PC-9 (cell line): ENCODE results near the gene PRDM16. TPM values are rescaled to one million over a fixed set of nuclear protein-coding genes. Genes with fewer than 3 reads are reported as not detected.

Experiments
- BruUV-seq: library from RNA; stranded (reverse); fragments of 400-500 nt; replicated peaks from 2 replicates; lab custom pipeline; 2021; lab: Mats Ljungman, UMichigan
- CTCF ChIA-PET: fragments of 300-600 bp; sonication (Branson Sonifier 250); formaldehyde crosslinking; loops from one replicate; lab custom pipeline; 2022; ENCODE audit warnings: antibody characterized with exemption; lab: Charles Lee
- POLR2A ChIA-PET: fragments of 300-600 bp; sonication (Branson Sonifier 250); formaldehyde crosslinking; loops from one replicate; lab custom pipeline; 2022; ENCODE audit warnings: antibody characterized with exemption; ENCODE audit not compliant: unreplicated experiment; lab: Charles Lee
- DNase-seq, 2 experiments: peaks; one replicate each; pipeline versions ENCODE4 v3.0.0 to v3.0.0-alpha.2; 2015 to 2022; ENCODE audit warnings: mixed read lengths in 1 of 2
- H2AFZ ChIP-seq: fragments of 200-600 bp; sonication (generic); 2 replicates; pipeline ENCODE4 v1.8.1; 2017; ENCODE audit warnings: antibody characterized with exemption
- H3F3A ChIP-seq: fragments of 200-600 bp; sonication (generic); 2 replicates; pipeline ENCODE4 v1.8.1; 2017; ENCODE audit warnings: antibody characterized with exemption, mild to moderate bottlenecking, low read depth; ENCODE audit not compliant: insufficient read depth
- H3K27ac ChIP-seq: fragments of 200-600 bp; sonication (generic); 2 replicates; pipeline ENCODE4 v1.6.1; 2016; ENCODE audit warnings: mixed run types
- H3K27me3 ChIP-seq: fragments of 200-600 bp; sonication (generic); 2 replicates; pipeline ENCODE4 v1.6.1; 2016; ENCODE audit warnings: low read depth, mixed run types; ENCODE audit not compliant: insufficient read depth
- H3K36me3 ChIP-seq: fragments of 200-600 bp; sonication (generic); 2 replicates; pipeline ENCODE4 v1.6.1; 2016; ENCODE audit warnings: low read depth, mixed run types
- H3K4me1 ChIP-seq: fragments of 200-600 bp; sonication (generic); replicated peaks from 2 replicates; pipeline ENCODE4 v1.6.1; 2016; ENCODE audit warnings: mixed run types; ENCODE audit not compliant: insufficient read depth
- H3K4me2 ChIP-seq: fragments of 200-600 bp; sonication (generic); 2 replicates; pipeline ENCODE4 v1.6.1; 2017; ENCODE audit warnings: mixed run types
- H3K4me3 ChIP-seq: fragments of 200-600 bp; sonication (generic); 2 replicates; pipeline ENCODE4 v1.6.1; 2016; ENCODE audit warnings: mixed run types
- H3K79me2 ChIP-seq: fragments of 200-600 bp; sonication (generic); 2 replicates; pipeline ENCODE4 v1.6.1; 2017; ENCODE audit warnings: low read depth, mixed run types
- H3K9me2 ChIP-seq: fragments of 200-600 bp; sonication (generic); 2 replicates; pipeline ENCODE4 v1.8.1; 2017; ENCODE audit warnings: mild to moderate bottlenecking; ENCODE audit not compliant: insufficient read depth
- H3K9me3 ChIP-seq: fragments of 200-600 bp; sonication (generic); 2 replicates; pipeline ENCODE4 v1.8.1; 2016; ENCODE audit warnings: low read depth; ENCODE audit not compliant: insufficient read depth
- H4K20me1 ChIP-seq: fragments of 200-600 bp; sonication (generic); 2 replicates; pipeline ENCODE4 v1.8.1; 2017; ENCODE audit not compliant: insufficient read depth
- CTCF ChIP-seq: fragments of 200-600 bp; sonication (generic); conservative IDR thresholded peaks from 2 replicates; pipeline ENCODE4 v1.6.1; 2017; ENCODE audit warnings: mixed run types, antibody characterized with exemption, mild to moderate bottlenecking, moderate library complexity
- EZH2 ChIP-seq: fragments of 200-600 bp; sonication (generic); IDR thresholded peaks from 2 replicates; pipeline ENCODE4 v1.8.0; 2017; ENCODE audit warnings: antibody characterized with exemption, low read depth
- intact Hi-C: fragments of 100-400 bp; cut with micrococcal nuclease; formaldehyde crosslinking; loops from one replicate; pipeline ENCODE4 v1.10.0; 2022; ENCODE audit not compliant: unreplicated experiment
- microRNA-seq: library from miRNA; unstranded; fragments of <30 nt; microRNA quantifications from one replicate; pipeline ENCODE4 v1.2.0, GENCODE V29; 2021; ENCODE audit warnings: borderline number of aligned reads, borderline replicate concordance
- total RNA-seq: library from RNA; stranded (reverse); gene quantifications from 2 replicates; pipeline ENCODE4 v1.2.3, GENCODE V29; 2021

Gene PRDM16
- total RNA-seq, 1 experiment from 2014 or later, result not detected

DNA sequence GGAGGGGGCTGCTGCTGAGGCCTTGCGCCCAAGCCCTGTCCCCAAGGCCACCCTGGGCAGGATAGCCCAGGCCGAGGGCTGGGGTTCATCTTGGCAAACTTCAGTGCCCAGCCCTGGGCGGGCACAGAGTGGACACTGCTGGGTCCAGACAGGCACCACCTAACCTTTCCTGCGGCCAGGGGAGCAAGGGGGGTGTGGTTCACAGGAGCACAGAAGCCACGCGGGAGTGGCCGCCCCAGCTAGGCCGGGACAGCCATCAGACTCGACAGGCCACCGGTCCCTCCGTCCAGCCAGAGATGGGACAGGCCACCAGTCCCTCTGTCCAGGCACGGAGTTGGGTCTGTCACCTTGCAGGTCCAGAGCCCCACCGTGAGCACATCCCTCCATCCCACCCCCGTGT, 414.4 kb downstream of the PRDM16 start:
- Histone ChIP-seq H3K27me3 (no peaks in the 10 kb centered on the region), H2AFZ (no peak overlapping the region), H3K9me2 (no peaks in the 10 kb centered on the region), H3K79me2 (no peaks in the 10 kb centered on the region), H3K4me3 (no peak overlapping the region), H3F3A (peaks cover 45% of the 10 kb centered on the region; the same call in 1 of the 2 replicates), H3K4me1 (peaks cover 22% of the 10 kb centered on the region), H3K9me3 (no peaks in the 10 kb centered on the region), H4K20me1 (0 out of 2 replicates have a peak, but pooled peaks cover 4% of the 10 kb centered on the region), H3K4me2 (0 out of 2 replicates have a peak overlapping the region, but pooled peaks have one; percentile 63), H3K36me3 (no peaks in the 10 kb centered on the region), H3K27ac (no peak overlapping the region)
- intact Hi-C loops, result loop anchor here (2.0 kb wide), 2 partner anchors 23 to 31 kb away; no protein-coding TSS in a partner anchor
- no peak for TF ChIP-seq CTCF
- CTCF ChIA-PET, result no interaction called here
- POLR2A ChIA-PET, result no interaction called here
- DNase-seq, result no peak
- no TSS peak for BruUV-seq

DNA sequence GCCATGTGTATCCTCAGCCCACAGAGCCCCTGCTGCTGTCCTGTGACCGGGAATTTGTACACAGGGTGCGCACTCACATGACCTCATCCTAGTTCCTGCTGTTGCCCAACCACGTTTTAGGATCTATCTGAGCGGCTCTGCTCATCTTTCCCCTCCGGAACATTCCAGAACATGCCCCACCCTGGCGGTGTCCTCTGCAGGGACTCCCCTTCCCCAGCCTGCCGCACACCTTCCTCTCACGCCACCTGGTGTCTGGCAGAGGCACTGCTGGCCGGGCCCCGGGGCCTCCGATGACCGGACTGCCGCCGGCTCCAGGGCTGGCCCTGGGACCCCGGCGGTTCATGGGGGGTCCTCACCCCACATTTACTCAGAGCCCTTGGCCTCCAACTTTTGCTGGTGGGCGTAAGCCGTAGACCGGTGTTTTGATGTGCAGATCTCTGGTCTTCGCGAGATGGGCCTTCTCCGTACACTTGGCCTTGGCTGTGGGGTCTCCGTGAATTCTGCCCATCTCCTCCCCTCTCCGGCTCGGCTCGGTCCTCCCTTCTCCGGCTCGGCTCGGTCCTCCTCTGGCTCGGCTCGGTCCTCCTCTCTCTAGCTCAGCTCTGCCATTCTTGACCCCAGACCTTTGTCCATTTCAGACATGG, 414.9 kb downstream of the PRDM16 start:
- no peak for DNase-seq
- intact Hi-C loops, result loop anchor here (2.0 kb wide), 2 partner anchors 23 to 31 kb away; no protein-coding TSS in a partner anchor
- Histone ChIP-seq H3F3A (peaks cover 51% of the 10 kb centered on the region; the same call in 1 of the 2 replicates), H3K4me2 (no peak overlapping the region), H3K9me2 (no peaks in the 10 kb centered on the region), H3K27me3 (no peaks in the 10 kb centered on the region), H3K9me3 (no peaks in the 10 kb centered on the region), H3K4me1 (peaks cover 22% of the 10 kb centered on the region), H3K27ac (no peak overlapping the region), H3K4me3 (no peak overlapping the region), H4K20me1 (0 out of 2 replicates have a peak, but pooled peaks cover 4% of the 10 kb centered on the region), H2AFZ (no peak overlapping the region), H3K36me3 (peaks cover 1% of the 10 kb centered on the region; the same call in 1 of the 2 replicates), H3K79me2 (no peaks in the 10 kb centered on the region)
- BruUV-seq, result no TSS peak
- ChIA-PET POLR2A (no interaction called here), CTCF (no interaction called here)
- no peak for TF ChIP-seq EZH2
- TF ChIP-seq CTCF, result peak; percentile 75

- Histone ChIP-seq H3K4me1 (peaks cover 22% of the 10 kb centered on the region), H3K79me2 (no peaks in the 10 kb centered on the region), H4K20me1 (0 out of 2 replicates have a peak, but pooled peaks cover 4% of the 10 kb centered on the region), H2AFZ (no peak overlapping the region), H3K9me3 (no peaks in the 10 kb centered on the region), H3K9me2 (no peaks in the 10 kb centered on the region), H3K36me3 (peaks cover 10% of the 10 kb centered on the region; the same call in 1 of the 2 replicates), H3K4me2 (no peak overlapping the region), H3K4me3 (no peak overlapping the region), H3F3A (peaks cover 53% of the 10 kb centered on the region; the same call in 1 of the 2 replicates), H3K27me3 (no peaks in the 10 kb centered on the region), H3K27ac (no peak overlapping the region)
- ChIA-PET POLR2A (no interaction called here), CTCF (interaction anchor here (0.6 to 0.7 kb wide), 2 partner anchors 14 to 1290 kb away, joined by 3 to 5 read pairs; no protein-coding TSS in a partner anchor)
- DNase-seq, result no peak
- no TSS peak for BruUV-seq
- TF ChIP-seq EZH2, result no peak
- TF ChIP-seq CTCF, result no peak
- intact Hi-C loops, result no loop called here
These were observed 416.0 kb downstream of the PRDM16 start for GRCh38 chr1:3485016-3485415.

Small RNAs within 50 kb of the gene (microRNA-seq; reads per million reads assigned to microRNA genes)
- gene MIR4251, result not detected

Other genes starting within 250 kb of the PRDM16 start
- not detected in 2 replicates for gene ACTRT2, start 47.7 kb upstream of the PRDM16 start, total RNA-seq